A673 (cell line): ENCODE data around the gene RASA3.

Experiments used
- CTCF ChIP-seq: fragments of 300-800, 200-600 bp; sonication (generic); conservative IDR thresholded peaks from 2 replicates; pipeline ENCODE4 v1.5.1; 2017; ENCODE audit warnings: low read depth, mild to moderate bottlenecking, antibody characterized with exemption, low read length, moderate library complexity, mixed read lengths
- EZH2 ChIP-seq: fragments of 200-600 bp; sonication (generic); IDR thresholded peaks from 2 replicates; pipeline ENCODE4 v1.6.1; 2017; ENCODE audit warnings: borderline replicate concordance, low read depth, mild to moderate bottlenecking, mixed read lengths, antibody characterized with exemption, low read length; ENCODE audit not compliant: poor library complexity, severe bottlenecking

- TF ChIP-seq CTCF: no peak
- no peak for TF ChIP-seq EZH2
Observed at GRCh38 chr13:114152831-114153371, 20.5 kb upstream of the RASA3 start.
